ENCODE results near the gene SIK2.
"Not testable (repeated sequence)": the region's sequence is repeated elsewhere in the genome, so short reads cannot be mapped to it uniquely, and the experiment has no call there.

SIK2 gene

GRCh38 chr11:111629499-111629898 lies 27.2 kb downstream of the SIK2 start:
- no peak for FAIRE-seq

GRCh38 chr11:111631024-111631665 lies 28.9 kb downstream of the SIK2 start:
- FAIRE-seq = no peak

- FAIRE-seq = peak; percentile 58
These were observed 29.4 kb downstream of the SIK2 start for GRCh38 chr11:111631666-111632039.

GRCh38 chr11:111632516-111633220 lies 30.4 kb downstream of the SIK2 start:
- no peak for FAIRE-seq

- FAIRE-seq = peak; percentile 63
These were observed 31.0 kb downstream of the SIK2 start for GRCh38 chr11:111633248-111633647.

- FAIRE-seq = no peak
These were observed 31.6 kb downstream of the SIK2 start for GRCh38 chr11:111633756-111634362.

GRCh38 chr11:111634981-111635705 lies 32.9 kb downstream of the SIK2 start:
- FAIRE-seq = no peak

GRCh38 chr11:111635706-111636045 lies 33.4 kb downstream of the SIK2 start:
- no peak for FAIRE-seq

- no peak for FAIRE-seq
These were observed 35.6 kb downstream of the SIK2 start for GRCh38 chr11:111637885-111638284.

- FAIRE-seq = no peak
These were observed 37.1 kb downstream of the SIK2 start for GRCh38 chr11:111639226-111639925.

- no peak for FAIRE-seq
These were observed 39.2 kb downstream of the SIK2 start for GRCh38 chr11:111641339-111642015.

GRCh38 chr11:111642542-111642941 lies 40.3 kb downstream of the SIK2 start:
- no peak for FAIRE-seq

GRCh38 chr11:111644922-111645321 lies 42.7 kb downstream of the SIK2 start:
- FAIRE-seq = peak; percentile 58

GRCh38 chr11:111645657-111646316 lies 43.5 kb downstream of the SIK2 start:
- no peak for FAIRE-seq

GRCh38 chr11:111651336-111651735 lies 49.1 kb downstream of the SIK2 start:
- not testable (repeated sequence) for FAIRE-seq

GRCh38 chr11:111652184-111652583 lies 49.9 kb downstream of the SIK2 start:
- no peak for FAIRE-seq

- FAIRE-seq = no peak
These were observed 52.4 kb downstream of the SIK2 start for GRCh38 chr11:111654601-111655000.

GRCh38 chr11:111655924-111656323 lies 53.7 kb downstream of the SIK2 start:
- FAIRE-seq = no peak

- not testable (repeated sequence) for FAIRE-seq
These were observed 55.7 kb downstream of the SIK2 start for GRCh38 chr11:111657905-111658304.

GRCh38 chr11:111658493-111658892 lies 56.2 kb downstream of the SIK2 start:
- FAIRE-seq = not testable (repeated sequence)

- no peak for FAIRE-seq
These were observed 57.2 kb downstream of the SIK2 start for GRCh38 chr11:111659201-111660115.

Measured in G401.6 (cell line).